NCI-H1436 treated with DMSO at 0.1 percent for 48 hours (cell line): ENCODE results near the gene NEU4.
"Not testable (repeated sequence)": the region's sequence is repeated elsewhere in the genome, so short reads cannot be mapped to it uniquely, and the experiment has no call there.

ENCODE experiments used
- DNase-seq: peaks from one replicate; lab custom pipeline; 2025; lab: John Stamatoyannopoulos, UW

NEU4 gene

DNA sequence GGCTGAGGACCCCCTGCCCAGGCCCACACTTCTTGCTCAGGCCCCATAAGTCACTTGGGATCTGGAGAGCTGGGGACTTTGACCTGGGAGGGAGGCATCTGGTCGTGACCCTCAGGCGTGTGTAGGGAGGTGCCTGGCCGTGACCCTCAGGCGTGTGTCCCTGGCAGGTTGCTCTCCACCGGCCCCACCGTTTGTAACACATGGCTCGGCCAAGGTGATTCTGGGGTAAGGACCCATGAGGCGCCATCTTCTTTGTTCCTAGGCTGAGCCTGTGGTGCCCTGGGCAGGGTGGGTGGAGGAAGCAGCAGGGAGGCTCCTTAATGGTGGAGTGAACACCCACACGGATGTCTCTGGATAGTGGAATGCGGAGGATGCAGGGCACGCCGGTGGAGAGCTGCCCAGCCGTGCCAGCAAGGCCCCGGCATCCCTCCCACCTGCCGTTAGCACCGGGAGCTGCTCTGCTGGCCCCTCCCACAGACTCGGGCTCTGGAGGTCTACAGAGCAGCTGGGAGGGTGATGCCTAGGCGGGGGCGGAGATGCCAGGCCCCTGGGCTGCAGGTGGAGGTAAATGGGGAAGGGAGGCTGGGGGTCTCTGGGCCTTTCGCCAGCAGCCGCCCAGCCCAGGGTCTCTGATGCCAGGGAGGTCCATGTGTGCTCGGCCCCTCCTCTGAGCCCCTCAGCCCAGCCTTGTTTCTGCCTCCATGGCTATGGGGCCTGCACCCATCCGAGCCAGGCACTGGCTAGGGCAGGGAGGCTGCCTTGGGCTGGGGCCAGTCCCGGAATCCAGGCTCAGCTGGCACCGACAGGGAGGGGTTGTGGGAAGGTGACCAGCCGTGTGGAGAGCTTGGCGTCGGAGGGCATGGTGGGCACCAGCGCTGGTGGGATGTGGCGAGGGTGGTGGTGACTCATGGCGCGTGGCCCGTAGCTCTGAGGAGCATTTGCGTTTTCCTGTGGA, 33.5 kb upstream of the NEU4 start:
- DNase-seq: no peak

DNA sequence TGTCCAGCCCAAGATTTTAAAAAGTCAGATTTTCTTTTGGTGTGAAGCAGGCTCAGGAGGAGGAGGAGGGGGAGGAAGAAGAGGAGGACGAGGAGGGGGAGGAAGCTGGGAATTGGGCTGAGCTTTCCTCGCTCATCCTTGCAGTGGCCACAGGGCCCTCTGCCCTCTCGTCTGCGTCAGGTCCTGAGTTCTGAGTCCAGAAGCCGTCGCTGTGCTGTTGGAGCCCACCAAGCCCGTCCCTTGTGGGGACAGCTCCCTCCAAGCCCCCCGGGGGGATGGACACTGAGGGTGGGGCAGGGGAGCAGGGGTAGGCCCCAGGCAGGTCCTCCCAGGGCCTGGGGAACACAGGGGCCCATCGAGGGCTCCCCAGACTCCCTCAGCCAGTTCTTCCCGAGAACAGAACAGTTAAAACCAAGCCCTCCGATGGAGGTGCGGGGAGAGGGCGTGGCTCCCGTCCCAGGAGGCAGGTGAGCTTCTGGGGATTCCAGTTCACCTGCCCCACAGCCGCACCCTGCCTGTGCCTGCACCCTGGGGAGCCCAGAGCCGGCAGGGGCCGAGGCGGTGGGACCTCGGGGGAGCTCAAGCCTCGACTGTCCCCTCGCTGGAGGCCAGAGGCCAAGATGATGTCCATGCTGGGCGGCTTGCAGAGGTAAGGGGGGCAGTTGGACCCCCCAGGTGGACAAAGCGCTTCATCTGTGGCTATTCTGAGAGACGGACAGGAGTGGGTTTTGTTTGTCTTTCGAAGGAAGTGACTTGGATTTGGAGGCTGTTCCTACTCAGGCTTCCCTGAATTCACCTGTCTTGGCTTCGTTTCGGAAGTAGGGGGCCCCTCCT, 32.4 kb upstream of the NEU4 start, which contains the start of gene GAL3ST2:
Gene GAL3ST2, plus strand, starts transcription at position 487 of the 834 bp plus-strand sequence. Its CDS starts 134 bp downstream, at position 621.
- DNase-seq: no peak

DNA sequence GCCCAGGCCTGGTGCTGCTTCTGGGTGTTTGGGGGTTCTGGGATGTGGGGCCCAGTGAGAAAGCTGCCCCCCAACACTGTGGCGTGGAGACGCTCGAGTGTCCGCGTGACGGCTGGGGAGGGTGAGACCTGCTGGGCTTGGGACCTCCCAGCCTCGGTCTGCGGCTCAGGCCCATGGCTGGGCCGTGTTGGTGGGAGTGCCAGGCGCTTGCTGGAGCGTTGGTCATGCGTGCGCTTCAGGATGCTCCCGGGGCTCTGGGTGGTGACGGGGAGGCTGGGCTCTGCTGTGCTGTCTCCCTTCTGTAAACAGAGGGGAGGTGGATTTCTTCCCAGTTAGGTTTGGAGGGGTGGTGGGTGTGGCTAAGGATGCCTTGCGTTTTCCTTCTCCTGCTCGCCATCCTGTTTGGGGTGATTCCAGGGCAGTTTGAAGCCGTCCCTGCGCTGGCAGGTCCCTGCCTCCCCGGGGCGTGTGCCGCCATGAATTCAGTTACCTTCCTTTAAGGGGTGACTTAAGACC, 31.8 kb upstream of the NEU4 start:
- no peak for DNase-seq

DNA sequence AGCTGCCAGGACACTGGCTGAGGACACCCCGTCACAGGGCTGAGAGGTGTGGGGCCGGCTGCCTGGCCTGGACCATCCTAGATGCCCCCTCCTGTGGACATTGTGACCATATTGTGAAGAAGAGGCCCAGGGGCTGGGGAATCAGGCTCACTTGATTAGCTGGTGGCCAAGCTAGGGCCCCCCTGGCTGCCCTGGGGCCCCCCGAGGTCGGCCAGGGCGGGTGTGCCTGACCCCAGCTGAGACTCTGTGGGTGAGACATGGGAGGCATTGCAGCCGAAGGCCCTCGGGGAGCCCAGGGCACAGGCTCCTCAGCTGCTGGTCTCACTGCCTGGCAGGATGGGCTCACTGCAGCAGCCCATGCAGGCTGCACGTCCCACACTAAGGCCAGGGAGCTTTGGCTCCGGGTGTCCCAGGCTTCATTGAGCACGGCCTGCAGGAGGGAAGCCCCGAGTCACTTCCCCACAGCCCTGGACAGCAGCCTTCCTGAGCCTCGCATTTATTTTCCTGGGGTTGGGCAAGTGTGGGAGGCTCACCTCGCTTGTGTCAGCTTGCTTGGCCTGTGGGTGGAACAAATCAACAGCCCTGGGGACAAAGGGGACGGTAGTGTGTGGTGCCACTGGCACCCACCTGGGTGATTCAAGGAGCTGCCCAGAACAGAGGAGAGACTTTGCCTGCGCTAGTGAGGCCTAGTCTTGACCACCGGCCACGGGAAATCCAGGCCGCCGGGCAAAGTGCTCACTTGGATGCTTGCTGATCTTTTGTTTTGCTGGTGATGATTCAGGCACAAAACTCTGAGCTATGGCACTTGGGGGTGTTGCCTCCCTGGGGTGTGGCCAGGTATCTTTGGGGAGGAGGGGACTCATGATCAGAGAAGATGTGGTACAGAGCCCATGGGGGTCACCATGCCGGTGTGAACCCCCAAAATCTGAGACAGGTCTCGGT, 31.0 kb upstream of the NEU4 start:
- no peak for DNase-seq

DNA sequence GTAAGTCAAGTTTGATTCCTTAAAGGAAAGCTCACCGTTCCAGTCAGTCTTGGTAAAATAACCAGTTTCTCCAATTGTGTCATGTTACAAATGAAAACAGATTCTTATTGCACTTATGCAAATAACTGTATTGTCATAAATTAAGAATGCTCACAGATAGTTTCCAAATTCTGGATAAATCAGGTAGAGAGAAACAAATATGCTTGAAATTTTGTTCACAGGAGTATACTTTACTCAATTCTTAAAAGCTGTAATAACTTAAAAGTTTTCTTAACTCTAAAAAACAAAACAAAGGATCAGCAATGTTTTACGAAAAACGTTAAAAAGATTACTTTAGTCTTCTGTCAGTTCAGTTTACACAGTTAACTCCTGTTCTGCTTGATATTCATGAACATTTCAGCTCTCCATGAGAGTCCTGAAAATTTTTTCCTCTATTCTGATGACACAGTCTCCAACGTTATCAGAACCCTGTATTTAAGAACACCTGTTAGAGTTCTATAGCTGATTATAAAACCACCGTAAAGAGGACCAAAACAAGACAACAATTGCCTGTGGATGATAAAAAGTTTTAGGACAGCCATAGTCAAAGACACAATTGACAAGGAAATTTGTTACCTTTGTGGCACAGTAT, 27.9 kb upstream of the NEU4 start:
- no peak for DNase-seq

DNA sequence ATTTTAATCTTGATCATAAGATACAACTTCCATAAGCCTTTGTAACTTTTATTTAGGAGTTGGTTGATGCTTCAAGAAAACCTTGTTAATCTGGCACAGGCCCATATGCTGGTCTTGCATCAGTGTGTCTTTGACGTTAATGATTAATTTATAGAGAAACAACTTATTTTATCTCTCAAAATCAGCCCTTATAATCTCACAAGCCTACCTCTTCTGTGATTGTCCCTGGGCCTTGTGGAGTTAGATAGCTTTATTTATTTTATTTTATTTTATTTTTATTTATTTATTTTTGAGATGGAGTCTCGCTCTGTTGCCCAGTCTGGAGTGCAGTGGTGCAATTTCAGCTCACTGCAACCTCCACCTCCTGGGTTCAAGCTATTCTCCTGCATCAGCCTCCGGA, 26.9 kb upstream of the NEU4 start:
- not testable (repeated sequence) for DNase-seq

DNA sequence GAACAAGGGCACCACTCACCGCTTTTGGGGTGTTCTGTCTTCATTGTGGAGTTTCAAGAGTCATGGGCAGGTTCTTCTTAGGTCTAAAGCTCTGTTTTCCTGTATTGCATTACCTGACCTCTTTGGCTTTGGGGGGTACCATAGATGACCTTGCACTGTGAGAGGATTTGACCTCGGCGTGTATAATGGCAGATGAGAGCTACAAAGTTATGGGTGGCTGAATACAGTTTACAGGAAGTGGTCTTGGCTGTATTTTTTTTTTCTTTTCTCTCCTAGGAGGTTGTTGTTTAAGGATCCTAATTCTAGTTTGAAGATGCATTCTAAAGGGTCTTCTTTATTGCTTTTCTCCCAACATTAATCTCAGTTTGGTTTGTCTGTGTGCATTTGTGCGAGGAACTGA, 20.9 kb upstream of the NEU4 start:
- no peak for DNase-seq

DNA sequence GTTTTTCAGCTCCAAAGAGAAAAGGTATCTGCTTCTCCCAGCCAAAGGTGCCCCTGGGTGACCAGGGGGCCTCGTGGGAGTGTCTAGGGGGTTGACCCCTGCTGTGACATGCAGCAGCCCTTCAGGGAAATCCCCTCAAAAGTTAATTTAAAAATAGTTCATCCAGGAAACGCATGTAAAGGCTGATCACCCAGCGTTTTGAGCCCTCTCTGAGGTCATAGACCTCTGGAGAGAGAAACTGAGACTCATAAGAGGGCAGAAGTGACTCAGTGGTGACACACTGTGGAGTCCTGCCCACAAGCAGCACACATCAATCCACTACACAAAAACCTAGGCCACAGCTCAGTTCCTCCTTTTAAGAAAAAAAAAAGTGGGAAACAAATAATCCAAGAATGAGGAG, 20.4 kb upstream of the NEU4 start:
- DNase-seq: no peak

DNA sequence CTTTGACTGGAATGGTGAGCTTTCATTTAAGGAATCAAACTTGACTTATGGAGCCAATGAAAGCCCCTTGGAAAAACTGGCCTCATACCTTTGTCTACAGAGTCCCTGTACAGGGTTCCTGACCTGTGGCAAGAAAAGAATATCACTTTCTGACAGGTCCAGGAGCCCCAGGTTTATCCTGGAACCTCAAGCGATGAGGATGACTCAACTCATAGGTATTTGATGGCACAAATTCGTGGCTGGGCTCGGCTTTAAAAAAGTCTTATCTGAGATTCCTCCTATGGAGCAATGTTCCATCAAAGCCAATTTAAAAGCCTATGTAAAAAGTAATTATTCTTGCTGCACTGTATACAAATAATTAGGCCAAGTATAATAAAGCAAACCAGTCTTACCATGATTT, 17.6 kb upstream of the NEU4 start:
- DNase-seq: not testable (repeated sequence)

DNA sequence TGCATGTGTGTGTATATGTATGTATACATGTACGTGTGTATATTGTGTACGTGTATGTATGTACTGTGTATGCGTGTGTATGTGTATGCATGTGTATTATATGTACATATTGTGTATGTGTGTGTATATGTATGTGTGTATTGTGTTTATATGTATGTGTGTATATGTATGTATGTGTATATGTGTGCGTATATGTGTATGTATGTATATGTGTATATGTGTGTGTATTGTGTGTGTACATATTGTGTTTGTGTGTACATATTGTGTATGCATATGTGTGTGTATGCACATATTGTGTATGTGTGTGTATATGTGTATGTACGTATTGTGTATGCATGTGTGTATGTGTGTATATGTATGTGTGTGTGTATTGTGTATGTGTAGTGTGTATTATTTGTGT, 15.6 kb upstream of the NEU4 start:
- no peak for DNase-seq

DNA sequence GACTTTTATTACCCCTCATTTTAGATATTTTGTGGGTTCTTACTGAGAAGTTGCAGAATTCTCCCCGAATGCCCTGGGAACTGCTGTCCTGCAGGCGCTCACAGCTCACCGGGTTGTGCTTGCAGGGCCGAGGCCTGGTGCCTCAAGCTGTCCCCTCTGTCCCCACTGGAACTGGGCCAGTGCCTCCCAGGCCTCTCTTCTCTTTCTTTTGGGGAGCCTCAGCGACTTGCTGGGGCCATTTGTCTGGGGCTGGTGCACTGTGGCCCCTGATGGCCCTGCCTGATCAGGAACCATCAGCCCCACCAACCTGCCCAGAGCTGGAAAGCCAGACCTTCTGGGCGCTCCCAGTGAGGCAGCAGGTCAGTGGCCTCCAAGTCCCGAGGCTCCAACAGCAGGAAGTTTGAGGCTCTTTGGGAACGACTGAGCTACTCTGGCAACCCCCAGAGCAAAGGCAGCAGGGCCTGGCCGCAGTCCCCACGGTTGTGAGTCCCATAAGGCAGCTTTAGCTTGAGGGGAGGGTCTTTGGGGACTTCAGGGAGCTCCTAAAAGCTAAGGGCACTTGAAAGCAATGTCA, 14.7 kb upstream of the NEU4 start:
- no peak for DNase-seq

DNA sequence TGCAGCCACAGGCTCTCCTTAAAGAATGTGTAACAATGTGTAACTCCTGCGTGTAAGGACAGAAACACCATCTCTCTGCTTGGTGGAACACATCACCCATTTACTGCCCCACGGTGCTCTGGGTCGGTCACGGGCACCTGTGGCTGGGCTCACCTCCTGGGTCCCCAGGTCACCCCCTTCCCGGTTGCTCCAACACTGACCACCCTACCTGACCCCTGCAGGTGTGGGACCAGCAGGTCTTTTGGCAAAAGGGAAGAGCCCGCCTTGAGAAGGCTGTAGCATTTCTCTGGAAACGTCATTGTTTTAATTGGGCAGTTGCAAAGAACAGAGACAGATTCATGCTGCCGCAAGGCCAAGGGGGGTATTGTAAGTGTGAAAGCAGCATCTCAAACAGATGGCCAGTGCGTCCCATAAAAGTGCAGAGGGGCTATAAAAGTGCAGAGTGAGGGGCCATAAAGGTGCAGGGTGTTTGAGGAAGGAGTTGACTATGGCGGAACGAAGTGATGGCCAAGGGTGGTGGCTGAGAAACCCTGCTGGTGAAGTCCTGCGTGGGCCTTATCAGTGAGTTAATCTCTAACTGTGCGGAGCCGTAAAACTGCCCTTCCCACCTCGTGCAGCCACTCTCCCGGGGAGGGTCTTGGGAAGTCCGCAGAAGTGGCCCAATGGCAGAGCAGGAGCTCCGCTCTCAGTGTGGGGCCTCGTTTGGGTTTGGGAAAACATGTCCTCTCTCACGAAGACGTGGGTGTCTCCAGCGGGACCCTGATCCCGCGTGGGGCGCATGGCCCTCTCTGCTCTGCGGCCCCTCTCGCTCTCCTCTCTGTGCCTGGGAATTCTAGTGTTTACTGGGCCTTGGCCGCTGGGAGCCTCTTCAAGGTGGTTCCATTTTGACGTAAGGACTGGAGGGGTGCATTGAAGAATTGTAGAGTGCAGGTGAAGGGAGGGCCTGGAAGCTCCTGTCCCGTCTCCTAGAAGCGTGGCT, 13.7 kb upstream of the NEU4 start:
- no peak for DNase-seq

DNA sequence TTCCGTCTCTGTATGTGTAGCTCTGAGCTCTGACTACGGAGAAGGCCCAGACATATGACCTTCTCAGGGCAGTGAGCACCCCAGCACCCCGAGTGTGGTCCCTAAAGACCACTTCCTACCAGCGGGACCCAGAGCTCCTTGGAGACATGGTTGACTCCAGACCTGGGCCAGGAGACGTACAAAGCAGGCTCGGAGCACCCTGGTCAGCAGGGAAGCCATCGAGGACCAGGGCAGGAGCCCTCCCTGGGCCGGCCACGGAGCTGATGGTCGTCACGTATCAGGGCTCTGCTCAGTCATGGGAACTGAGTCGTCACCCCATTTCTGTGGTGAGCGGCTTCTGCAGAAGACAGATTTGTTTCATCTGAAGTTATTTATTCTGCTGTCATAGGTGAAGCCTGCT, 12.8 kb upstream of the NEU4 start:
- no peak for DNase-seq

DNA sequence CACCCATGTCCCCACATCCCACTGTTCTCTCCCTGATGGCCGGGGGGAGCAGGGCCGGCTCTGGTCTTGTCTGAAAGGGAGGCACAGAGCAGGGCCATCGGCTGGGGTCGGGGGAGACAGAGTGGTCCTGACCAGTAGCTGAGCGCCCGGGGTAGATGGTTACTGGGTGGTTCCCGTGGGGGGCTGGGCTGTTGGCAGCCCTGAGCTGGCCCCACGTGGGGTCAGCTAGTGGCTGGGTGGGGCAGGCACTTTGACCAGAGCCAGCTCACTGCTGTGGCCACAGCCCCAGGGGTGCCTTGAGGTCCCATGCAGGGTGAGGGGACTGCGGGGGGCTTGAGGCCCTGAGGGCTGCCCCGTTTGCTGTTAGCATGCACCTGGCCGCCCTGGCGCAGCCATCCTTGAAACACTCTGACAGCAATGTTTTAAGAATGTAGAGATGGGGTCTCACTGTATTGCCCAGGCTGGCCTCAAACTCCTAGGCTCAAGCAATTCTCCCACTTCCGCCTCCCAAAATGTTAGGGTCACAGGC, 12.3 kb upstream of the NEU4 start:
- no peak for DNase-seq

DNA sequence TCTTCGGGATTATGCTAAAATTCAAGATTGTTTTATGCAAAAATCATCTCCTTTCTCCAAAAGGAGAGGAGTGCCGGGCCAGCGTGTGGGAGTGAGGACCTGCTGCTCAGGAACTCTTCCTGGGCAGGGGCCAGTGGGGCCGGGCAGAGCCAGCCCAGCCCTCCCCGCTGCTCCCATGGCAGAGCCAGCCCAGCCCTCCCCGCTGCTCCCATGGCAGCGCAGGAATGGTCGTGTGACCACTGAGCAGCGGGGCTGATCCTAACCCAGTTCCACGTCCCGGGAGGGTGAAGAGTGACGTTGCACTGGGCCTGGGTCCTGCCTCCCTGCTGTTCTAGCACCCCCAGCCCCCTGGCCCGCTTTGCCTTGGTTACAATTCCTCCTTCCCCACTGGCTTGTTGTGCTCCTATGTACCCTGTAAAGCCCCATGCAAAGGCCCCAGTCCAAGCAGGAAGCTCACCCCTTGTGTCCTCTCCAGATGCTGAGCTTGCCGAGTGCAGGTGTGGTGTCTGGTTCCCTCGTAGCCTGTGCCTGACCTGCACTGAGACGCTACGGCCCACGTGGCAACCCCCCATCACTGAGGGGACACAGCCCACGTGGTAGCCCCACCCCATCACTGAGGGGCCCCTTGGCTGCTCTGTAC, 11.4 kb upstream of the NEU4 start:
- no peak for DNase-seq

DNA sequence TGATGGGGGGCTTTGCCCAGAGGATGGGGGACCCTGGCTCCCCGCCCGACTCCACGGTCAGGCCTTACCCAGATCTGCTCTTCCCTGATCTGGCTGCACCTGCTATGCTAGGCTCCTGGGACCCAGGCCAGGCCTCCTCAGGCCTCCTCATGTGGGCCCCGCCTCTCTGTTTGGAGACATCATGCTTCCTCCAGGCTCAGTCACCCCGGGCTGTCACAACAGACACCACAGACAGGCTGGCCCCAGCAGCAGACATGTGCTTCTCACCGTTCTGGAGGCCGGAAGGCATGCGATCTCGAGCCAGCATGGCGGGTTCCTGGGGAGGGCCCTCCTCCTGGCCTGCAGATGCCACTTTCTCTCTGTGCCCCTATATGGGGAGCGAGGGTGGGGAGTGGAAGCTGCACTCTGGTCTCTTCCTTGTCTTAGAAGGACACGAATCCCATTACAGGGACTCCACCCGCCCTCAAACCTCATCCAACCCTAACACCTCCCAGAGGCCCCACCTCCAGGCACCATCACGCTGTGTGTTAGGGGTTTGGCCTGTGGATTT, 10.8 kb upstream of the NEU4 start:
- DNase-seq: no peak

DNA sequence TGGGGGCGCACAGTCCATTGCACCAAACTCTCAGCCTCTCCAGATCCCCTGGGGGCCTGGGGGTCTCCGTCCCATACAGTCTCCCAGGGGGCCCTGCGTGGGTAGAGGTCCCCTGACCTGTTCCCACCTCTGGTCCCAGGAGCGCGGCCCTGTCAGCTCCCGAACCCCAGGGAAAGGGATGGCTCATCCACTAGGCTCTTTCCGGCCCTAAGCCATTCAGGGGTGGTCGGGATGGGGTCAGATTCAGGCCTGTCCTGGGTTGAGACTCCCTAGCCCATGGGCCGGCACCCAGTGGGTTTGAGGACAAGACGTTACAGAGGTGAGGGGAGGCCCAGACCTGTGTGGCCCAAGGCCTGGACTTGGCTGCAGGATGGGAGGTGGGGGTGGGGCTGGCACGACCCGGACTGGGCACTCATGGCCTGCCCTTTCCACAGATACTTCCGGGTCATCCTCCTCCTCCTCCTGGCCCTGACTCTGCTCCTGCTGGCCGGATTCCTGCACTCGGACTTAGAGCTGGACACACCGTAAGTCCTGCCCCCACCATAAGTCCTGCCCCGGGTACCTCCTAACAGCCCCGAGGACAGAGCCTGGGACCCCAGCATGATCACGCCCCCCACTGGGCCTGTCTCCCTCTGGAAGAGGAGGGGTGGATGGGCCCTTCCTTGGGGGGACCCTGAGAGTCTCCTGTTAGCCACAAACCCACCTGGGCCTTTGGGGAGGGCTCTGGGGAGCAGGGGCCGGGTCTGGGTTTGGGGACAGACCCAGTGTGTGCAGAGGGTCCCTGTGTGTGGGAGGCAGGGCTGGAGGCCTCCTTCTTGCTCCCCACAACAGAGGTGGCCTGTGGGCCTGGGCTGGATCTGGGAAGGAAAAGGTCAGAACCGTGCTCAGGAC, 10.1 kb upstream of the NEU4 start:
- no peak for DNase-seq
